ENCODE results near the gene MTMR8. TPM values are rescaled to one million over a fixed set of nuclear protein-coding genes. Genes with fewer than 3 reads are reported as not detected.

The MTMR8 gene
- polyA plus RNA-seq, 1 donor (not counting 4 experiments of a cell fraction or from before 2014, with no cell fraction given): 1.1 TPM

- no peak for TF ChIP-seq EZH2 (IDR thresholded peaks at IDR 0.05; ENCODE audit: low read length)
- TF ChIP-seq, protein P1, sequence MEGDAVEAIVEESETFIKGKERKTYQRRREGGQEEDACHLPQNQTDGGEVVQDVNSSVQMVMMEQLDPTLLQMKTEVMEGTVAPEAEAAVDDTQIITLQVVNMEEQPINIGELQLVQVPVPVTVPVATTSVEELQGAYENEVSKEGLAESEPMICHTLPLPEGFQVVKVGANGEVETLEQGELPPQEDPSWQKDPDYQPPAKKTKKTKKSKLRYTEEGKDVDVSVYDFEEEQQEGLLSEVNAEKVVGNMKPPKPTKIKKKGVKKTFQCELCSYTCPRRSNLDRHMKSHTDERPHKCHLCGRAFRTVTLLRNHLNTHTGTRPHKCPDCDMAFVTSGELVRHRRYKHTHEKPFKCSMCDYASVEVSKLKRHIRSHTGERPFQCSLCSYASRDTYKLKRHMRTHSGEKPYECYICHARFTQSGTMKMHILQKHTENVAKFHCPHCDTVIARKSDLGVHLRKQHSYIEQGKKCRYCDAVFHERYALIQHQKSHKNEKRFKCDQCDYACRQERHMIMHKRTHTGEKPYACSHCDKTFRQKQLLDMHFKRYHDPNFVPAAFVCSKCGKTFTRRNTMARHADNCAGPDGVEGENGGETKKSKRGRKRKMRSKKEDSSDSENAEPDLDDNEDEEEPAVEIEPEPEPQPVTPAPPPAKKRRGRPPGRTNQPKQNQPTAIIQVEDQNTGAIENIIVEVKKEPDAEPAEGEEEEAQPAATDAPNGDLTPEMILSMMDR (optimal IDR thresholded peaks at IDR 0.05 in 1 of 3, IDR thresholded peaks at IDR 0.05 in 1 of 3, conservative IDR thresholded peaks at IDR 0.05 in 1 of 3; ENCODE audit: extremely low read depth in 1 of 3, insufficient read depth in 2 of 3, low read length in 3 of 3): no peak
- Histone ChIP-seq H3K9ac (ENCODE audit: control insufficient read depth, extremely low read depth, insufficient read depth, low read length) (no peak overlapping the region), H3K4me2 (ENCODE audit: control insufficient read depth, extremely low read depth, insufficient read depth, low read depth, low read length) (no peak overlapping the region), H3K36me3 (ENCODE audit: control insufficient read depth in 2 of 2, extremely low read depth in 1 of 2, insufficient read depth in 2 of 2, low read length in 2 of 2) (no peaks in the 10 kb centered on the region), H3K4me3 (ENCODE audit: control insufficient read depth in 2 of 3, extremely low read depth in 1 of 3, insufficient read depth in 2 of 3, low read depth in 1 of 3, low read length in 3 of 3) (no peak overlapping the region), H3K4me1 (ENCODE audit: control insufficient read depth, extremely low read depth, insufficient read depth, low read length) (no peaks in the 10 kb centered on the region), H3K9me3 (ENCODE audit: control insufficient read depth, low read depth, low read length) (peaks cover 3% of the 10 kb centered on the region), H3K27me3 (ENCODE audit: control insufficient read depth, extremely low read depth, insufficient read depth, low read length) (no peaks in the 10 kb centered on the region), H3K9me1 (ENCODE audit: control insufficient read depth, extremely low read depth, insufficient read depth, low read length) (no peaks in the 10 kb centered on the region), H4K20me1 (ENCODE audit: control insufficient read depth, extremely low read depth, insufficient read depth, low read length) (no peaks in the 10 kb centered on the region), H3K27ac (ENCODE audit: control insufficient read depth, insufficient read depth, low read length) (no peak overlapping the region), H2AFZ (ENCODE audit: control insufficient read depth, low read length) (no peak overlapping the region), H3K79me2 (ENCODE audit: control insufficient read depth, insufficient read depth, low read length) (no peaks in the 10 kb centered on the region)
- dilution Hi-C loops (cut with MboI; ENCODE audit: extremely low pct_ligation_motif_present, low sequenced_read_pairs): no loop called here
- FAIRE-seq: no peak
- no peak for DNase-seq (ENCODE audit: low read depth, low spot score)
These were observed 88.5 kb downstream of the MTMR8 start for GRCh38 chrX:64306712-64307111.

- Histone ChIP-seq H3K4me2 (ENCODE audit: control insufficient read depth, extremely low read depth, insufficient read depth, low read depth, low read length) (no peak overlapping the region), H3K4me3 (ENCODE audit: control insufficient read depth in 2 of 3, extremely low read depth in 1 of 3, insufficient read depth in 2 of 3, low read depth in 1 of 3, low read length in 3 of 3) (no peak overlapping the region), H3K9me1 (ENCODE audit: control insufficient read depth, extremely low read depth, insufficient read depth, low read length) (no peaks in the 10 kb centered on the region), H3K9ac (ENCODE audit: control insufficient read depth, extremely low read depth, insufficient read depth, low read length) (no peak overlapping the region), H3K9me3 (ENCODE audit: control insufficient read depth, low read depth, low read length) (no peaks in the 10 kb centered on the region), H3K27ac (ENCODE audit: control insufficient read depth, insufficient read depth, low read length) (no peak overlapping the region), H3K27me3 (ENCODE audit: control insufficient read depth, extremely low read depth, insufficient read depth, low read length) (no peaks in the 10 kb centered on the region), H3K36me3 (ENCODE audit: control insufficient read depth in 2 of 2, extremely low read depth in 1 of 2, insufficient read depth in 2 of 2, low read length in 2 of 2) (no peaks in the 10 kb centered on the region), H4K20me1 (ENCODE audit: control insufficient read depth, extremely low read depth, insufficient read depth, low read length) (no peaks in the 10 kb centered on the region), H3K4me1 (ENCODE audit: control insufficient read depth, extremely low read depth, insufficient read depth, low read length) (no peaks in the 10 kb centered on the region), H3K79me2 (ENCODE audit: control insufficient read depth, insufficient read depth, low read length) (no peaks in the 10 kb centered on the region), H2AFZ (ENCODE audit: control insufficient read depth, low read length) (no peak overlapping the region)
- DNase-seq (ENCODE audit: low read depth, low spot score) (no peak), FAIRE-seq (no peak)
- dilution Hi-C loops (cut with MboI; ENCODE audit: extremely low pct_ligation_motif_present, low sequenced_read_pairs): no loop called here
- TF ChIP-seq, protein P1 (optimal IDR thresholded peaks at IDR 0.05 in 1 of 3, IDR thresholded peaks at IDR 0.05 in 1 of 3, conservative IDR thresholded peaks at IDR 0.05 in 1 of 3; ENCODE audit: extremely low read depth in 1 of 3, insufficient read depth in 2 of 3, low read length in 3 of 3): no peak
- no peak for TF ChIP-seq EZH2 (IDR thresholded peaks at IDR 0.05; ENCODE audit: low read length)
These were observed 104.1 kb downstream of the MTMR8 start for GRCh38 chrX:64291123-64291522.

Measured in keratinocyte (primary cell).